Mammary epithelial cell (primary cell): ENCODE data around the gene PRIM2.
"Not testable (repeated sequence)": the region's sequence is repeated elsewhere in the genome, so short reads cannot be mapped to it uniquely, and the experiment has no call there.

Experiments used
- CTCF ChIP-seq, 2 donors: IDR thresholded peaks in 1 of 2; conservative IDR thresholded peaks in 1 of 2; 2 replicates each; pipeline ENCODE4 v1.5.1; 2011 to 2012; ENCODE audit warnings: inconsistent platforms in 2 of 2, low read length in 2 of 2, mild to moderate bottlenecking in 2 of 2, control low read depth in 1 of 2, low read depth in 1 of 2; ENCODE audit not compliant: insufficient read depth in 1 of 2; ENCODE audit errors: extremely low read depth in 1 of 2
- EZH2 ChIP-seq: IDR thresholded peaks from 2 replicates; pipeline ENCODE4 v1.6.1; 2012; ENCODE audit warnings: low read length, inconsistent platforms, borderline replicate concordance

- TF ChIP-seq CTCF (conservative IDR thresholded peaks at IDR 0.05 in 1 of 2, IDR thresholded peaks at IDR 0.05 in 1 of 2; ENCODE audit: extremely low read depth in 1 of 2, insufficient read depth in 1 of 2, low read depth in 1 of 2, low read length in 2 of 2); EZH2: not testable (repeated sequence)
Measured at GRCh38 chr6:57551961-57552360, 234.5 kb downstream of the PRIM2 start.
